Purkinje cell (primary cell): ENCODE data around the gene RNF150. TPM values are rescaled to one million over a fixed set of nuclear protein-coding genes. Genes with fewer than 3 reads are reported as not detected.

Experiments
- polyA plus RNA-seq: library from polyadenylated mRNA; unstranded; fragments of >200 nt; fragmentation: Nextera tagmentation; gene quantifications from 2 replicates; pipeline ENCODE4 v1.2.1, GENCODE V29; 2014

The RNF150 gene
- 21.0 and 21.2 TPM in 2 replicates for polyA plus RNA-seq

DNA sequence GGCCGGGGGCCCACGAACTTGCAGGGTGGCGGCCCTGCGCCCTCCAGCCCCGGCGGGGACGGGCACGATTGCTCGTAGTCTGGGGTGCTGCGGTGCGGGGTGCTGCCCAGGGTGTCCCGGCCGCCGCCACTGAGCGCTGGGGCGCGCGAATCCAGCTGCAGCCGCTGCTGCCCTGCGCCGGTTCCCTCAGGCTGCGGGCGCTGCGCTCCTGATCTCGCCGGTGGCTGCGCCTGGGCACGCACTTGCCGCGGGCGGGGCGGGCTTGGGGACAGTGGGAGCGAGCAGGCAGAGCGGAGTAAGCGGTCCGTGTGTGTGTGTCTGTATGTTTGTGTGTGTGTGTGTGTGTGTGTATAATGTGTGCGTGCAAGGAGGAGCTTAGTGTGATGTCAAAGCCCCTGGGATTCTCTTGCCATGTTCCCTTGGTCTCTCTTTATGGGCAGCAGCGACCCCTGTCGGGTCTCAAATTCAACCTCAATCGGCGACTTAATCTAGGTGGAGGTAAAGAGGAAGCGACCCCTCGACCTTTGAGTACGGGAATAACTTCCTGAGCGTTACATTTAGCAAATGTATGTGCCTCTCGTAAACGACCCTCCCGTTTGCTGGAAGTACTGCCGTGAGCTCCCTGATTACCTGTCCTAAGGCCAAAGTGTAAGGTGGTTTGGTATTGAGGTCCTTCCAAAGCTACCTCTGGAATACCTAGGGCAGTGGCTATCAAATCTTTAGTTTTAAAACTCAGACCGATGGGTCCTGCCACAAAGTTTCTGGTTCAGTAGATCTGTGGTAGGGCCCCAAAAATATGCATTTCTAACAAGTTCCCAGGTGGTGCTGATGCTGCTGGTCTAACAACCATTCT, at the start of gene RNF150:
Gene RNF150 (minus strand): TSS at position 324 of the 853 bp plus-strand sequence.

Other genes starting within 250 kb of the RNF150 start
- gene ZNF330, start 87.4 kb upstream of the RNF150 start, polyA plus RNA-seq: 27.9 and 30.4 TPM in 2 replicates